Motor neuron (in vitro differentiated cells): ENCODE results near the gene NOTCH1. TPM values are rescaled to one million over a fixed set of nuclear protein-coding genes. Genes with fewer than 3 reads are reported as not detected.

Experiments used
- ATAC-seq, 8 experiments: fragments of 200-7000 bp; cut with Tn5 transposase; replicated peaks in 6 of 8; 2 replicates each; pipeline ENCODE4 v1.8.0; 2021; ENCODE audit warnings: mild to moderate bottlenecking in 8 of 8, moderate library complexity in 8 of 8
- H3K27ac ChIP-seq, 2 donors: fragments of 250-450 bp; sonication (Bioruptor Pico); 2 replicates each; pipeline ENCODE4 v1.9.0; 2021; ENCODE audit warnings: antibody characterized with exemption in 2 of 2, mild to moderate bottlenecking in 2 of 2, moderate library complexity in 1 of 2
- H3K4me1 ChIP-seq, 2 donors: fragments of 250-450 bp; sonication (Bioruptor Pico); replicated peaks in 1 of 2; 2 replicates each; pipeline ENCODE4 v1.6.1; 2021; ENCODE audit warnings: antibody characterized with exemption in 2 of 2, mild to moderate bottlenecking in 2 of 2, moderate library complexity in 1 of 2
- H3K4me3 ChIP-seq, 5 donors: fragments of 250-450 bp; sonication (Bioruptor Pico); 2 replicates each; pipeline ENCODE4 v1.9.0; 2021; ENCODE audit warnings: antibody characterized with exemption in 5 of 5, mild to moderate bottlenecking in 5 of 5, moderate library complexity in 4 of 5
- WGBS, 10 experiments: fragments of 450-650 bp; shearing (Covaris generic); methylation state at CpG; one replicate each; pipeline ENCODE4 v1.0.0; 2022; 5-methylcytosine and 5-hydroxymethylcytosine counted together
- in situ Hi-C, 9 experiments: fragments of 400-800 bp; cut with MboI; loops; one replicate each; pipeline ENCODE4 v1.15.0; 2021; ENCODE audit warnings: low sequenced_read_pairs in 9 of 9, low pct_unique_long_range_greater_than_20kb in 2 of 9; ENCODE audit not compliant: unreplicated experiment in 9 of 9
- total RNA-seq, 8 experiments: library from RNA; unstranded; fragments of 300-600 nt; gene quantifications; 2 replicates each; pipeline versions ENCODE4 v1.2.3 to v1.2.4, GENCODE V29; 2022

Gene NOTCH1
- total RNA-seq, 8 experiments from 2014 or later: 4.9 to 57.7 (median 17.6) TPM

GRCh38 chr9:136517012-136517743, 28.7 kb downstream of the NOTCH1 start:
- Histone ChIP-seq H3K4me1 (peaks cover 16 to 28% of the 10 kb centered on the region in 2 donors), H3K4me3 (no peak overlapping the region), H3K27ac (no peak overlapping the region)
- in situ Hi-C loops: no loop called here
- no peak for ATAC-seq
- WGBS, 10 experiments: 80 to 100% methylated on average over 1 to 3 of the region's 37 CpGs; no CpG with 5 or more reads in 8 of the 10 experiments

- Histone ChIP-seq H3K4me1 (peaks cover 23 to 28% of the 10 kb centered on the region in 2 donors), H3K27ac (peak overlapping the region in 1 of 2 donors; percentile 10), H3K4me3 (no peak overlapping the region)
- WGBS, 10 experiments: 33 to 40% methylated on average over 1 to 5 of the region's 19 CpGs; no CpG with 5 or more reads in 8 of the 10 experiments
- in situ Hi-C loops: no loop called here
- ATAC-seq: peak in 5 of 8 experiments; percentile 66 to 75 (median 71)
These were observed 29.6 kb downstream of the NOTCH1 start for GRCh38 chr9:136516191-136516654.

- no peak for ATAC-seq
- in situ Hi-C loops: no loop called here
- Histone ChIP-seq H3K4me3 (no peak overlapping the region), H3K4me1 (peaks cover 22 to 23% of the 10 kb centered on the region in 2 donors), H3K27ac (no peak overlapping the region)
- 100% methylated on average over 2 of the region's 28 CpGs; no CpG with 5 or more reads in 9 of the 10 experiments for WGBS, 10 experiments
These were observed 30.6 kb downstream of the NOTCH1 start for GRCh38 chr9:136515276-136515675.

GRCh38 chr9:136514022-136514714, 31.7 kb downstream of the NOTCH1 start:
- in situ Hi-C loops: no loop called here
- Histone ChIP-seq H3K4me3 (no peak overlapping the region), H3K27ac (no peak overlapping the region), H3K4me1 (peaks cover 16 to 23% of the 10 kb centered on the region in 2 donors)
- 80 to 100% (median 95%) methylated on average over 1 to 8 of the region's 29 CpGs; no CpG with 5 or more reads in 4 of the 10 experiments for WGBS, 10 experiments
- no peak for ATAC-seq

GRCh38 chr9:136513191-136513590, 32.7 kb downstream of the NOTCH1 start:
- Histone ChIP-seq H3K27ac (no peak overlapping the region), H3K4me3 (no peak overlapping the region), H3K4me1 (peaks cover 16 to 23% of the 10 kb centered on the region in 2 donors)
- no peak for ATAC-seq
- WGBS, 10 experiments: 97 to 100% methylated on average over 2 to 5 of the region's 16 CpGs; no CpG with 5 or more reads in 8 of the 10 experiments
- in situ Hi-C loops: no loop called here

DNA sequence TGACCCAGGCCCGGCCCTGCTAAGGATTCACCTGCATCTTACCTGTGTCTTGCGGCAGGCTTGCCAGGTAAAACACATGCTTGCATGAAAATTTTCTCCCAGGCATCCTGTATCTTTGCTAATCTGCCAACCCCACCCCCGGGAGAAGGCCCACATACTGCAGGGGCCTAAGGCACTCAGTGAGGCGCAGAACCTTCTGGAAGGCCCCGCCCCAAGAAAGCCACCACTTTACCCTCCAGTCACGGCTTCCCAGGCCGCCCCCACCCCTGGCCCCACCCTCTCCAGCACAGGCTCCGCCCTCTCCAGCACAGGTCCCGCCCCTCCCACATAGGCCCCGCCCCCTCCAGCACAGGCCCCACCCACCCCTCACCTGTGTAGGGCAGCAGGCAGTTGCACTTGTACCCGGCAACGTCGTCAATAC, 33.2 kb downstream of the NOTCH1 start:
- in situ Hi-C loops: no loop called here
- H3K4me1 ChIP-seq: peaks cover 16 to 23% of the 10 kb centered on the region in 2 donors
- peak overlapping the region in 1 of 2 donors; percentile 27 for H3K27ac ChIP-seq
- H3K4me3 ChIP-seq: no peak overlapping the region
- ATAC-seq: peak in 7 of 8 experiments; percentile 5 to 41 (median 29)
- WGBS, 10 experiments: 80 to 100% (median 83%) methylated on average over 1 of the region's 13 CpGs; no CpG with 5 or more reads in 7 of the 10 experiments

GRCh38 chr9:136511670-136512592, 33.9 kb downstream of the NOTCH1 start:
- Histone ChIP-seq H3K4me3 (no peak overlapping the region), H3K4me1 (peaks cover 10 to 23% of the 10 kb centered on the region in 2 donors), H3K27ac (peak overlapping the region in 1 of 2 donors; percentile 27)
- 80 to 100% (median 100%) methylated on average over 1 to 14 of the region's 46 CpGs; no CpG with 5 or more reads in 5 of the 10 experiments for WGBS, 10 experiments
- ATAC-seq: peak in 5 of 8 experiments; percentile 48 to 68 (median 51)
- in situ Hi-C loops: no loop called here

DNA sequence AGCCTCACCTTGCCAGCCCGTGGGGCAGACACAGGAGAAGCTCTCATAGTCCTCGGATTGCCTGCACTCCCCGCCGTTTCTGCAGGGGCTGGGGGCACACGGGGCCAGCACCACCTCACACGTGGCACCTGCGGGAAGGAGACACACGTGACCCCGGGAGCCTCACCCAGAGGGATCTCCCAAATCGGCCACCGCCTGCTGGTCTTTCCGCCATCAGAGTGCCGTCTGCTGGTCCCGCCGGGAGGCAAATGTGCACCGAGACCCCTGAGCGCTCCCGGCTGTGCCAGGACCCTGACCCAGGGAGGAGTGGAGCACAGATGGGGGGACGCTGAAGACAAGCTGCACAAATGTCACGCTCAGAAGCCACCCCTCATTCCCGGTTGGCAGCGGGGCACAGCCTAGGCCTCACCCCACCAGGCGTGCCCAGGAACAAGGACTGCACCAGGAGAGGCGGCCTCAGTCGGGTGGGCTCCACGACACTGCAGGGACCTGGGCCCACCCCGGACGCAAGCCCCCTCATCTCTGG, 34.6 kb downstream of the NOTCH1 start:
- H3K27ac ChIP-seq: peak overlapping the region in 1 of 2 donors; percentile 22
- WGBS, 10 experiments: 100% methylated on average over 2 of the region's 28 CpGs; no CpG with 5 or more reads in 9 of the 10 experiments
- no peak overlapping the region for H3K4me3 ChIP-seq
- peaks cover 5 to 17% of the 10 kb centered on the region in 2 donors for H3K4me1 ChIP-seq
- no peak for ATAC-seq
- in situ Hi-C loops: no loop called here

DNA sequence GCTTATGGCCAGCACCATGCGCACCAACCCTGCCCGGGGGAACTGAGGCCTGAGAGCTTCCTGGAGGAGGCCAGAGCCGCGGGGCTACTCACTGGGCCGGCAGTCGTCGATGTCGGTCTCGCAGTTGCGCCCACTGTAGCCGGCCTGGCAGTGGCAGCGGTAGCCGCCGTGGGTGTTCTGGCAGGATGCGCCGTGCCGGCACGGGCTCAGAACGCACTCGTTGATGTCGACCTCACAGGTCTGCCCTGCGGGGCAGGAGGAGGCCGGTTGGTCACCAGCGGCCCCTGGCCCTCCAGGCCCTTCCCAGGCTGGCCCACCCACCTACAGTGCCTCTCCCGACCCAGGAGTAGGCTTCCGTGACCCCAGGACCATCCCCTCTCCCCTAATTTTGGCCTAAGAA, 35.3 kb downstream of the NOTCH1 start:
- in situ Hi-C loops: no loop called here
- ATAC-seq: no peak
- H3K27ac ChIP-seq: no peak overlapping the region
- peaks cover 0 to 11% of the 10 kb centered on the region in 2 donors for H3K4me1 ChIP-seq
- no peak overlapping the region for H3K4me3 ChIP-seq
- 67 to 100% (median 96%) methylated on average over 1 to 9 of the region's 26 CpGs; no CpG with 5 or more reads in 7 of the 10 experiments for WGBS, 10 experiments

- in situ Hi-C loops: loop anchor here in 1 of 9 experiments (10.0 kb wide), 1 partner anchor 115 kb away; no protein-coding TSS in a partner anchor
- ATAC-seq: no peak
- 95 to 100% (median 100%) methylated on average over 3 to 6 of the region's 27 CpGs; no CpG with 5 or more reads in 7 of the 10 experiments for WGBS, 10 experiments
- Histone ChIP-seq H3K4me3 (no peak overlapping the region), H3K27ac (no peak overlapping the region), H3K4me1 (peaks cover 0 to 11% of the 10 kb centered on the region in 2 donors)
These were observed 36.3 kb downstream of the NOTCH1 start for GRCh38 chr9:136509549-136509948.

DNA sequence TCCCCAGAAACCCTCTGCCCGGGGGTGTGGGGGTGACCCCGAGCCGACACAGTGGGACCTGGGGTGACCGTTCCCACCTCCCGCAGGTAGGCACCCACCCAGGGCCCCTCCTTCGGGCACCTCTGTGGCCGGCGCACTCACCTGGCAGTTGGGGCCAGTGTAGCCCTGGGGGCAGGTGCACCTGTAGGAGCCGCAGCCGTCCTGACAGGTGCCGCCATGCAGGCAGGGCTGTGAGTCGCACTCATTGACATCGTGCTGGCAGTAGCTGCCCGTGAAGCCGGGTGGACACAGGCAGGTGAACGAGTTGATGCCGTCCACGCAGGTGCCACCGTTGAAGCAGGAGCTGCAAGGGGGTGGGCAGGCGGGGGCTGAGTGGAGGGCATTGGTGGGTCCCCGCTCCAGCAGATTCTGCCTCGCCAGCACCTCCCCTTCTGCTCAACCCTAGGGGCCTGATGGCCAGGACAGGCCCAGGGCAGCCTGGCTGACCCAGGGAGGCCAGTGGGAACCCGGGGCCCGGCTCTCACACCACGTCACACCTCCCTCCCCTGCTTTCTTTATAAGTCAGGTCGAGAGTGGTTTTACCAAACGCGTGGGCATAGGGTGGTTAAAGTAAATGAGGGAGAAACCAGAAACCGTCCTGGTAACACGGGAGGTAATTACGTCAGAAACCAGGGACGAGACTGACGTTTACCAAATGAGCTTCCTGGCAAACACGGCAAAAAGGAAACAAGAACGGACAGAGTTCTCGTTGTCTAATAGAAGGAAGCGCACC, 36.9 kb downstream of the NOTCH1 start:
- 83 to 95% (median 90%) methylated on average over 5 to 13 of the region's 37 CpGs; no CpG with 5 or more reads in 6 of the 10 experiments for WGBS, 10 experiments
- no peak overlapping the region for H3K27ac ChIP-seq
- no peak overlapping the region for H3K4me3 ChIP-seq
- peaks cover 0 to 11% of the 10 kb centered on the region in 2 donors for H3K4me1 ChIP-seq
- no peak for ATAC-seq
- in situ Hi-C loops: loop anchor here in 1 of 9 experiments (10.0 kb wide), 1 partner anchor 116 kb away; no protein-coding TSS in a partner anchor
